ENCODE results near the gene LY86.
"Not testable (repeated sequence)": the region's sequence is repeated elsewhere in the genome, so short reads cannot be mapped to it uniquely, and the experiment has no call there.

LY86 gene

DNA sequence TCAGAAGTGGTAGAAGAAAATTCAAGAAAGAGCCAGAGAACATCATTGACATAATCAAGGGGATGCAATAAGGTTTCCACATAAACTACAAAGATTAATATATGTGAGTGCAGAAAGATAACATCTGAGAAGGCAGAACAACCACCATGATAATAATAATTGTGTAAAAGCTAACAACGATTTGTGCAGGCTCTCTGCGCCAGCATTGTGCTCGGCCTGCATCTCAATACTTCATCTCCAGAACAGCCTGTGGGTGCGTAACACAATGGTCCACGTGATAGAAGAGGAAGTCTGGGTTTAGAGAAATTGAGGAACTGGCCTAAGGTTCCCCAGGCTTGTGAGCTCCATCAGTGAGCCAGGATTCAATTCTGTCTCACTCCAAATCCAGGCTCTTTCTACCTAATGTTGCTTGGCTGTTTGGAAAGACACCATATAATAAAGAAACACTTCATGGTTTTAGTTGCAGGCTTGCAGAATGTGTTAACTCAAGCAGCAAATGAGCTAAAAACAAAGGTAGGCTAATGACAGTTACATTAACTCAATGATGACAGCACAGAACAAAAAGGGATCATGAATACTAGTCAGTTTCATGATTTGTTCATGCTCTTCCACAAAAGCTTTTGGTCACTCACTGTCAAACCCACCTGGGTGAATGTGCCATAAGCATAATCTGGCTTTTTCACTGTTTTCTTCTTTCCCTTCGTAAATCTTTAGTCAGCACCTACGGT lies 71.2 kb downstream of the LY86 start:
- WGBS, 2 experiments, result 77 to 89% methylated on average over 5 to 6 of the region's 7 CpGs
- Histone ChIP-seq H3K4me1 (ENCODE audit: control insufficient read depth, insufficient read depth, low read length) (peaks cover 4% of the 10 kb centered on the region), H3K27me3 (ENCODE audit: control insufficient read depth, insufficient read depth, low read length, poor library complexity, severe bottlenecking) (no peaks in the 10 kb centered on the region), H3K27ac (ENCODE audit: insufficient read depth, low read depth, low read length, poor library complexity, severe bottlenecking) (no peak overlapping the region), H3K9me3 (ENCODE audit: control insufficient read depth, low read length) (no peaks in the 10 kb centered on the region), H3K36me3 (ENCODE audit: control insufficient read depth, insufficient read depth, low read length) (no peaks in the 10 kb centered on the region), H3K4me3 (ENCODE audit: insufficient read depth, low read depth, low read length) (no peak overlapping the region)

- Histone ChIP-seq H3K36me3 (ENCODE audit: control insufficient read depth, insufficient read depth, low read length) (no peaks in the 10 kb centered on the region), H3K27ac (ENCODE audit: insufficient read depth, low read depth, low read length, poor library complexity, severe bottlenecking) (no peak overlapping the region), H3K9me3 (ENCODE audit: control insufficient read depth, low read length) (no peaks in the 10 kb centered on the region), H3K4me1 (ENCODE audit: control insufficient read depth, insufficient read depth, low read length) (peaks cover 4% of the 10 kb centered on the region), H3K27me3 (ENCODE audit: control insufficient read depth, insufficient read depth, low read length, poor library complexity, severe bottlenecking) (no peaks in the 10 kb centered on the region), H3K4me3 (ENCODE audit: insufficient read depth, low read depth, low read length) (no peak overlapping the region)
- 73 to 78% methylated on average over 9 of the region's 9 CpGs for WGBS, 2 experiments
Measured at GRCh38 chr6:6660339-6661045, 72.0 kb downstream of the LY86 start.

DNA sequence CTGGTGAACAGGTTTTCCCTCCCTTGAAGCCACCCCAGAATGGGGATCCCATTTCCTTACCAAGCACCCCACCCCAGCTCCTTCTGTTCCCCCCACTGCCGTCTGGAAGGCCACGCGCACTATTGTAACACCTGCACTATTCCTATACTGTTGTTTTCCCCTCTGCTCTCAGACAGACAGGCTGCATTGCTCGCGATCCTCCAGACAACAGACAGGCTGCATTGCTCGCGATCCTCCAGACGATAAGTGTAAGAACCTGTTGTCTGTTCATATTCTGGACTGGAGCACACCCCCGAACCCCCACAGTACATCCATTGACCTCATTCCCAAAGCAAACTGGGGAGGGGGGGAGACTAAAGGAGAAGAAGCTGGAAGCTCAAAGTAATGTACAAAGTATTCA lies 72.7 kb downstream of the LY86 start:
- H3K36me3 ChIP-seq (ENCODE audit: control insufficient read depth, insufficient read depth, low read length), result no peaks in the 10 kb centered on the region
- H3K27me3 ChIP-seq (ENCODE audit: control insufficient read depth, insufficient read depth, low read length, poor library complexity, severe bottlenecking), result no peaks in the 10 kb centered on the region
- H3K27ac ChIP-seq (ENCODE audit: insufficient read depth, low read depth, low read length, poor library complexity, severe bottlenecking), result no peak overlapping the region
- peaks cover 5% of the 10 kb centered on the region for H3K4me1 ChIP-seq (ENCODE audit: control insufficient read depth, insufficient read depth, low read length)
- no peak overlapping the region for H3K4me3 ChIP-seq (ENCODE audit: insufficient read depth, low read depth, low read length)
- H3K9me3 ChIP-seq (ENCODE audit: control insufficient read depth, low read length), result no peaks in the 10 kb centered on the region
- WGBS, 2 experiments, result 93 to 97% methylated on average over 8 to 9 of the region's 9 CpGs

- Histone ChIP-seq H3K27me3 (ENCODE audit: control insufficient read depth, insufficient read depth, low read length, poor library complexity, severe bottlenecking) (no peaks in the 10 kb centered on the region), H3K9me3 (ENCODE audit: control insufficient read depth, low read length) (no peaks in the 10 kb centered on the region), H3K4me3 (ENCODE audit: insufficient read depth, low read depth, low read length) (no peak overlapping the region), H3K36me3 (ENCODE audit: control insufficient read depth, insufficient read depth, low read length) (no peaks in the 10 kb centered on the region), H3K4me1 (ENCODE audit: control insufficient read depth, insufficient read depth, low read length) (peaks cover 7% of the 10 kb centered on the region), H3K27ac (ENCODE audit: insufficient read depth, low read depth, low read length, poor library complexity, severe bottlenecking) (no peak overlapping the region)
- WGBS, 2 experiments, result 81% methylated on average over 3 of the region's 3 CpGs
Measured at GRCh38 chr6:6661684-6662083, 73.2 kb downstream of the LY86 start.

- H3K36me3 ChIP-seq (ENCODE audit: control insufficient read depth, insufficient read depth, low read length), result no peaks in the 10 kb centered on the region
- H3K27me3 ChIP-seq (ENCODE audit: control insufficient read depth, insufficient read depth, low read length, poor library complexity, severe bottlenecking), result no peaks in the 10 kb centered on the region
- H3K9me3 ChIP-seq (ENCODE audit: control insufficient read depth, low read length), result no peaks in the 10 kb centered on the region
- H3K4me1 ChIP-seq (ENCODE audit: control insufficient read depth, insufficient read depth, low read length), result peaks cover 7% of the 10 kb centered on the region
- no peak overlapping the region for H3K27ac ChIP-seq (ENCODE audit: insufficient read depth, low read depth, low read length, poor library complexity, severe bottlenecking)
- WGBS, 2 experiments, result 91 to 95% methylated on average over 10 of the region's 10 CpGs
- no peak overlapping the region for H3K4me3 ChIP-seq (ENCODE audit: insufficient read depth, low read depth, low read length)
Measured at GRCh38 chr6:6663421-6664135, 75.1 kb downstream of the LY86 start.

DNA sequence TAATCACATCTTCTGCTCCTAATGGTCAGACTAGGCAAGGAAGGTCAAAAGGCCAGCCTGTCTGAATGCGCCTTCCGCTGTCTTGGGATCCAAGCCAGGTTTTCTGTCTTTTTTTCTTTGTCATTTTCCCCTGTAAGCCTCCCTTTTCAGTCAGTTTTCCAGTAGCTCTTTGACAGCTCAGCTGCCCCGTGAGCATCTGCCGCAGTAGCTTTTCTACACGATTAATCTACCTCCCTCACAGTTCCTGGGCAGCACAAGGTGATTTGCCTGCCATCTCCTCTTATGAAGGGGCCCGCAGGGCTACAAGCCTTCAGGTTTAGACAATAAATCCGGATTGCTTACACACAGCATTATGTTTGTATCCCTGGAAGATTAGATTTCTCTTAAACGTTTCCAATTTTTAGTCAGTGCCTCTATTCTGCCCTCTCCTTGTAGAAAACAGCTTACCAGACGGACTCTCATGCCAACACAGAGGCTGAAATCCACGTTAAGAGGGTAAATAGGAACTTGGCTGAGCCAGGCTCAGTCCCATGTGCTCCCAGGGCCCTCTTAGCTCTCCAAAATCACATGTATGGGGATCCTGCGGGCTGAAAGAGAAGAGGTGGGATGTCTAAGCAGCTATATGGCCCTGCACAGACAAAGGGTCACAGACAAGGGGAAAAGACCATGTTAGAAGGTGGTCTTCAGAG lies 77.2 kb downstream of the LY86 start:
- 54 to 55% methylated on average over 11 of the region's 11 CpGs for WGBS, 2 experiments
- Histone ChIP-seq H3K36me3 (ENCODE audit: control insufficient read depth, insufficient read depth, low read length) (no peaks in the 10 kb centered on the region), H3K27ac (ENCODE audit: insufficient read depth, low read depth, low read length, poor library complexity, severe bottlenecking) (no peak overlapping the region), H3K4me3 (ENCODE audit: insufficient read depth, low read depth, low read length) (no peak overlapping the region), H3K27me3 (ENCODE audit: control insufficient read depth, insufficient read depth, low read length, poor library complexity, severe bottlenecking) (no peaks in the 10 kb centered on the region), H3K4me1 (ENCODE audit: control insufficient read depth, insufficient read depth, low read length) (peaks cover 7% of the 10 kb centered on the region), H3K9me3 (ENCODE audit: control insufficient read depth, low read length) (no peaks in the 10 kb centered on the region)

- not testable (repeated sequence) for H3K4me3 ChIP-seq (ENCODE audit: insufficient read depth, low read depth, low read length); H3K27ac ChIP-seq (ENCODE audit: insufficient read depth, low read depth, low read length, poor library complexity, severe bottlenecking); H3K4me1 ChIP-seq (ENCODE audit: control insufficient read depth, insufficient read depth, low read length); H3K27me3 ChIP-seq (ENCODE audit: control insufficient read depth, insufficient read depth, low read length, poor library complexity, severe bottlenecking); H3K9me3 ChIP-seq (ENCODE audit: control insufficient read depth, low read length); H3K36me3 ChIP-seq (ENCODE audit: control insufficient read depth, insufficient read depth, low read length)
- WGBS, 2 experiments, result 90 to 93% methylated on average over 3 of the region's 3 CpGs
Measured at GRCh38 chr6:6670150-6670549, 81.6 kb downstream of the LY86 start.

GRCh38 chr6:6674872-6675271 lies 86.4 kb downstream of the LY86 start:
- 19 to 26% methylated on average over 4 of the region's 4 CpGs for WGBS, 2 experiments
- no peaks in the 10 kb centered on the region for H3K36me3 ChIP-seq (ENCODE audit: control insufficient read depth, insufficient read depth, low read length)
- H3K4me3 ChIP-seq (ENCODE audit: insufficient read depth, low read depth, low read length), result no peak overlapping the region
- H3K27ac ChIP-seq (ENCODE audit: insufficient read depth, low read depth, low read length, poor library complexity, severe bottlenecking), result no peak overlapping the region
- H3K27me3 ChIP-seq (ENCODE audit: control insufficient read depth, insufficient read depth, low read length, poor library complexity, severe bottlenecking), result no peaks in the 10 kb centered on the region
- H3K9me3 ChIP-seq (ENCODE audit: control insufficient read depth, low read length), result no peaks in the 10 kb centered on the region
- peaks cover 9% of the 10 kb centered on the region for H3K4me1 ChIP-seq (ENCODE audit: control insufficient read depth, insufficient read depth, low read length)

- Histone ChIP-seq H3K4me1 (ENCODE audit: control insufficient read depth, insufficient read depth, low read length) (peaks cover 9% of the 10 kb centered on the region), H3K36me3 (ENCODE audit: control insufficient read depth, insufficient read depth, low read length) (no peaks in the 10 kb centered on the region), H3K27ac (ENCODE audit: insufficient read depth, low read depth, low read length, poor library complexity, severe bottlenecking) (no peak overlapping the region), H3K4me3 (ENCODE audit: insufficient read depth, low read depth, low read length) (no peak overlapping the region), H3K27me3 (ENCODE audit: control insufficient read depth, insufficient read depth, low read length, poor library complexity, severe bottlenecking) (no peaks in the 10 kb centered on the region), H3K9me3 (ENCODE audit: control insufficient read depth, low read length) (no peaks in the 10 kb centered on the region)
- 24 to 31% methylated on average over 7 of the region's 7 CpGs for WGBS, 2 experiments
Measured at GRCh38 chr6:6676910-6677441, 88.5 kb downstream of the LY86 start.

All from ectodermal cell (in vitro differentiated cells).